ENCODE data around the gene VPS13C. TPM values are rescaled to one million over a fixed set of nuclear protein-coding genes. Genes with fewer than 3 reads are reported as not detected.

The VPS13C gene
- polyA plus RNA-seq, 2 donors, result 3.5 to 3.6 TPM

DNA sequence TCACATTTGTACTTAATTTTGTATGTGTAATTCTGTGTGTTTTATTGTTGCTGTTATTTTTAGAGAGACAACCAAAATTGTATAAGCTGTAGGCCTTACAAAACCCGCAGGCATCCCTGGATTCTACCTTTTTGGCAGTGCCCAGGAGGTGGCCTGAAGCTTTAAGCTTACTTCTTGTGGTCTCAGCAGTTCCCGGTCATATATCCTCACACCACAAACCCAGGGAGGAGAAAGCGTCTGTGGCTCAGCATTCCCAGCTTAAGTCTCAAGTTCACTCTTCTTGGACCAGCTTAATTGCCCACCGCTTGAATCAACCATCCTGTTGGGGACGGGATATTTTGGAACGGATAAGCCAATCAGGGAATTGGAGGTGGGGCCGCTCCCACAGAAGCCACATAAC lies 43.2 kb upstream of the VPS13C start:
- Histone ChIP-seq H3K36me3 (ENCODE audit: control insufficient read depth in 2 of 2, insufficient read depth in 2 of 2, low read length in 1 of 2) (peaks cover 0 to 2% of the 10 kb centered on the region in 2 donors), H3K4me3 (ENCODE audit: low read depth in 1 of 2, low read length in 2 of 2) (no peak overlapping the region), H3K9me3 (ENCODE audit: control insufficient read depth in 2 of 2, insufficient read depth in 1 of 2, low read depth in 1 of 2, low read length in 1 of 2) (peaks cover 0 to 2% of the 10 kb centered on the region in 2 donors), H3K27me3 (ENCODE audit: control insufficient read depth in 1 of 2, insufficient read depth in 2 of 2, low read length in 2 of 2) (no peaks in the 10 kb centered on the region), H3K4me1 (ENCODE audit: control insufficient read depth in 2 of 2, insufficient read depth in 2 of 2, low read length in 1 of 2) (peaks cover 0 to 4% of the 10 kb centered on the region in 2 donors), H3K27ac (ENCODE audit: low read depth in 2 of 2, low read length in 1 of 2) (no peak overlapping the region)
- WGBS, 2 donors, result 91 to 92% methylated on average over 7 of the region's 7 CpGs

DNA sequence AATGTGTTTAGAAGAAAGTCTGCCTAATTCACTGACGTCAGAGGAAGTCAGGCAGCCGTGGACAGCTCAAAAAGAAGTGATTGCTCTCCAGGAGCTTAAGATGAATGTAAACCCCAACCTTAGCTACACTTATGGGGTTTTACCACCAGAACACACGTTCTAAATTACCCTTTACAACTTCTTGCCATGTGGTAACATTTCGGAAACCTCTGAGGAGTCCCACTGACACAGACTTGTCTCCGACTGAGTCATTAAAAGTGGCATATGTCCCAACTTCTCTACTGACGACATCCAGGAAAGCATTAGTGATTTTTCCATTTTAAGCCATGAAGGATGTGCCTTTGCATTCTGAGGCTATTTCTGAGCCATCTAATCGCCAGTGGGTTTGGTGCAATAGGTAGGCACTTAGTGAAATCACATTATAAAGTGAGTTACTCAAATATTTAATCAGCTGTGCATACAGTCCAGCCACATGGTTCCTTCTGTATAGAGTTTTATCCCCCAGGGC lies 38.9 kb upstream of the VPS13C start:
- 37 to 45% methylated on average over 7 of the region's 7 CpGs for WGBS, 2 donors
- no peaks in the 10 kb centered on the region for H3K9me3 ChIP-seq (ENCODE audit: control insufficient read depth in 2 of 2, insufficient read depth in 1 of 2, low read depth in 1 of 2, low read length in 1 of 2)
- H3K27ac ChIP-seq (ENCODE audit: low read depth in 2 of 2, low read length in 1 of 2), result no peak overlapping the region
- H3K27me3 ChIP-seq (ENCODE audit: control insufficient read depth in 1 of 2, insufficient read depth in 2 of 2, low read length in 2 of 2), result peaks cover 0 to 9% of the 10 kb centered on the region in 2 donors
- H3K4me1 ChIP-seq (ENCODE audit: control insufficient read depth in 2 of 2, insufficient read depth in 2 of 2, low read length in 1 of 2), result no peaks in the 10 kb centered on the region
- no peak overlapping the region for H3K4me3 ChIP-seq (ENCODE audit: low read depth in 1 of 2, low read length in 2 of 2)
- H3K36me3 ChIP-seq (ENCODE audit: control insufficient read depth in 2 of 2, insufficient read depth in 2 of 2, low read length in 1 of 2), result no peaks in the 10 kb centered on the region

DNA sequence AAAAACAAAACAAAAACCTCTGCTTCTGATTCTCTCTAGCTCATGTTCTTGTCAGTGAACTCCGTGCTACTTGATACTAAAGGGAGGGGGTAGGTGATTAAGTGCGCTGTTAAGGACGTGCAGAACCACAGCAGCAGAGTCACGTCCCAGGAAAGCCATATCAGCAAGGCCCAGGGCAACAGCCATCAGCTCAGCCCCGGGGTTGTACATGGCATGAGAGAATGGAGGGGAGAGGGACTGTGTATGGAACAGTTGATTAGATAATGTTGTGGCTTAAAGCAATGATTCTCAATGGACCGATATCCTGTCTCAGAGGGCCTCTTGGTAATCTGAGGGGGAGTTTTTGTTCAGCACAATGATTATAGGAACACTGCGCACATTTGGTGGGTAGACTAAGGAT lies 34.1 kb upstream of the VPS13C start:
- 67 to 74% methylated on average over 7 of the region's 7 CpGs for WGBS, 2 donors
- no peak overlapping the region for H3K27ac ChIP-seq (ENCODE audit: low read depth in 2 of 2, low read length in 1 of 2)
- H3K9me3 ChIP-seq (ENCODE audit: control insufficient read depth in 2 of 2, insufficient read depth in 1 of 2, low read depth in 1 of 2, low read length in 1 of 2), result no peaks in the 10 kb centered on the region
- no peak overlapping the region for H3K4me3 ChIP-seq (ENCODE audit: low read depth in 1 of 2, low read length in 2 of 2)
- no peaks in the 10 kb centered on the region for H3K36me3 ChIP-seq (ENCODE audit: control insufficient read depth in 2 of 2, insufficient read depth in 2 of 2, low read length in 1 of 2)
- peaks cover 0 to 9% of the 10 kb centered on the region in 2 donors for H3K27me3 ChIP-seq (ENCODE audit: control insufficient read depth in 1 of 2, insufficient read depth in 2 of 2, low read length in 2 of 2)
- H3K4me1 ChIP-seq (ENCODE audit: control insufficient read depth in 2 of 2, insufficient read depth in 2 of 2, low read length in 1 of 2), result no peaks in the 10 kb centered on the region

DNA sequence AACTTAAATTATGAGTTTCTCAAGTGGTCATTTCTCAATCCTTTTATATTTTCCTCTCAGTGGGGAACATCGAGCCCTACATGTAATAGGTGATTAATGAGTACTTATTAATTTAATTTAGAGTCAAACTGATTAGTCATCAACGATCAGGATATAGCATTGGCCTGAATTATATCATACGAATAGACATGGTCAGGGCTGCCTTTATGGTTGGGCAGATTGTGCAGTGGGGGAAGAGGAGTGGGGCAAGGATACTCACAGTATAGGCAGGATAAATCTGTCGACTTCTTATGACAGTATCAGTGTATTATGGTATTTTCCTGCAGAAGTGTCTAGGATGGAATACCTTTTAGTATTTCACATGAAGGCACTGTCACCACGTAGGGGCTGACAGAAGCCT lies 33.6 kb upstream of the VPS13C start:
- WGBS, 2 donors, result 83 to 87% methylated on average over 5 of the region's 5 CpGs
- Histone ChIP-seq H3K27ac (ENCODE audit: low read depth in 2 of 2, low read length in 1 of 2) (no peak overlapping the region), H3K9me3 (ENCODE audit: control insufficient read depth in 2 of 2, insufficient read depth in 1 of 2, low read depth in 1 of 2, low read length in 1 of 2) (no peaks in the 10 kb centered on the region), H3K36me3 (ENCODE audit: control insufficient read depth in 2 of 2, insufficient read depth in 2 of 2, low read length in 1 of 2) (no peaks in the 10 kb centered on the region), H3K4me1 (ENCODE audit: control insufficient read depth in 2 of 2, insufficient read depth in 2 of 2, low read length in 1 of 2) (no peaks in the 10 kb centered on the region), H3K27me3 (ENCODE audit: control insufficient read depth in 1 of 2, insufficient read depth in 2 of 2, low read length in 2 of 2) (peaks cover 0 to 9% of the 10 kb centered on the region in 2 donors), H3K4me3 (ENCODE audit: low read depth in 1 of 2, low read length in 2 of 2) (no peak overlapping the region)

DNA sequence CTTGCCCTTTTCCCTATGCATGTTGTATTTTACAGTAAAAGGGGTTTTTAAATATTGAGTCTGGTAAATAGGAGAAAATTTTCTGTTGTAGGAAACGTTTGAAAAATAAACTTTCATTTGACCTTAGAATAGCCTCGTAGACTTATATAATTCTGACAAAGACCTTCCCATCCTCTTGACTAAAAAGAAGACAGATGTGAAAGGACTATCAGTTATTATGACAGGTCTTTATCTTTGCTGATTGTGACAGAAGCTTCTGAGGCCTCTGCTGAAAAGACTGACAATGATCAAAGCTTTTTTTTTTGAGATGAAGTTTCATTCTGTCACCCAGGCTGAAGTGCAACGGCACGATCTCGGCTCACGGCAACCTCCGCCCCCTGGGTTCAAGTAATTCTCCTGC lies 30.7 kb upstream of the VPS13C start:
- H3K27ac ChIP-seq (ENCODE audit: low read depth in 2 of 2, low read length in 1 of 2), result no peak overlapping the region
- H3K27me3 ChIP-seq (ENCODE audit: control insufficient read depth in 1 of 2, insufficient read depth in 2 of 2, low read length in 2 of 2), result no peaks in the 10 kb centered on the region
- no peaks in the 10 kb centered on the region for H3K9me3 ChIP-seq (ENCODE audit: control insufficient read depth in 2 of 2, insufficient read depth in 1 of 2, low read depth in 1 of 2, low read length in 1 of 2)
- no peaks in the 10 kb centered on the region for H3K4me1 ChIP-seq (ENCODE audit: control insufficient read depth in 2 of 2, insufficient read depth in 2 of 2, low read length in 1 of 2)
- no peaks in the 10 kb centered on the region for H3K36me3 ChIP-seq (ENCODE audit: control insufficient read depth in 2 of 2, insufficient read depth in 2 of 2, low read length in 1 of 2)
- WGBS, 2 donors, result 86% methylated on average over 7 of the region's 7 CpGs
- H3K4me3 ChIP-seq (ENCODE audit: low read depth in 1 of 2, low read length in 2 of 2), result no peak overlapping the region

DNA sequence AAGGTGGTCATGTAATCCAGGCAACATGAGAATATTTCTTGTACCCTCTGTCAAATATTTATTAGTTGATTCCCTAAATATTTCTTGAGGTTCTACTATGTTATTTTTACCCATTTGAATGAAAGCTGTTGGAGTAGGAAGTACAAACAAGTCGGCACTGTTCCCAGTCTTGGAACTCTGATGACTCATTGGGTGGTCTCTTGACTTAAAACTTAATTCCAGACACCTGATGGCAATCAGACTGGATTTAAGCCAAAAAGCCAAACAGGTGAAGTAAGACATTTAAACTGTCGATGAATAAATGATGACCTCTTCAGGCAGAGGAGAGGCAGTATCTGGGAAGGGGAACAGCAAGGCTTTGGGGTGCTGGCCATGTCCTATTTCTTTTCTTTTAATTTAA lies 29.4 kb upstream of the VPS13C start:
- Histone ChIP-seq H3K36me3 (ENCODE audit: control insufficient read depth in 2 of 2, insufficient read depth in 2 of 2, low read length in 1 of 2) (no peaks in the 10 kb centered on the region), H3K27ac (ENCODE audit: low read depth in 2 of 2, low read length in 1 of 2) (no peak overlapping the region), H3K4me1 (ENCODE audit: control insufficient read depth in 2 of 2, insufficient read depth in 2 of 2, low read length in 1 of 2) (no peaks in the 10 kb centered on the region), H3K9me3 (ENCODE audit: control insufficient read depth in 2 of 2, insufficient read depth in 1 of 2, low read depth in 1 of 2, low read length in 1 of 2) (no peaks in the 10 kb centered on the region), H3K4me3 (ENCODE audit: low read depth in 1 of 2, low read length in 2 of 2) (no peak overlapping the region), H3K27me3 (ENCODE audit: control insufficient read depth in 1 of 2, insufficient read depth in 2 of 2, low read length in 2 of 2) (no peaks in the 10 kb centered on the region)
- 52 to 63% methylated on average over 2 of the region's 2 CpGs for WGBS, 2 donors

DNA sequence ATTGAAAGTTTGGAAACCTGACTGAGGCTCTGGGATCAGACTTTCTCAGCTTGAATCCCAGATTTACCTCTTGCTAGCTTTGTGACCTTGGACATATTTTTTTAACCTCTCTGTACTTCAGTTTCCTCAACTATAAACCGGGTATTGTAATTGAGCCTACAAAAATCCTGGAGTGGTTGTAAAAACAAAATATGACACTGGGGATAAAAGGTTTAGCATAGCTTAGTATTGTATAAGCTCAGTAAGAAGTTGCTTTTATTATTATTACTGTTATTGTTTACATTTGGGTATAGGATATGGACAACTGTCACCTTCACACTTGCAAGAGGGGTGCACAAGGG lies 28.1 kb upstream of the VPS13C start:
- 48 to 50% methylated on average over 1 of the region's 1 CpG for WGBS, 2 donors
- Histone ChIP-seq H3K27me3 (ENCODE audit: control insufficient read depth in 1 of 2, insufficient read depth in 2 of 2, low read length in 2 of 2) (no peaks in the 10 kb centered on the region), H3K36me3 (ENCODE audit: control insufficient read depth in 2 of 2, insufficient read depth in 2 of 2, low read length in 1 of 2) (no peaks in the 10 kb centered on the region), H3K4me3 (ENCODE audit: low read depth in 1 of 2, low read length in 2 of 2) (no peak overlapping the region), H3K9me3 (ENCODE audit: control insufficient read depth in 2 of 2, insufficient read depth in 1 of 2, low read depth in 1 of 2, low read length in 1 of 2) (no peaks in the 10 kb centered on the region), H3K27ac (ENCODE audit: low read depth in 2 of 2, low read length in 1 of 2) (no peak overlapping the region), H3K4me1 (ENCODE audit: control insufficient read depth in 2 of 2, insufficient read depth in 2 of 2, low read length in 1 of 2) (no peaks in the 10 kb centered on the region)

DNA sequence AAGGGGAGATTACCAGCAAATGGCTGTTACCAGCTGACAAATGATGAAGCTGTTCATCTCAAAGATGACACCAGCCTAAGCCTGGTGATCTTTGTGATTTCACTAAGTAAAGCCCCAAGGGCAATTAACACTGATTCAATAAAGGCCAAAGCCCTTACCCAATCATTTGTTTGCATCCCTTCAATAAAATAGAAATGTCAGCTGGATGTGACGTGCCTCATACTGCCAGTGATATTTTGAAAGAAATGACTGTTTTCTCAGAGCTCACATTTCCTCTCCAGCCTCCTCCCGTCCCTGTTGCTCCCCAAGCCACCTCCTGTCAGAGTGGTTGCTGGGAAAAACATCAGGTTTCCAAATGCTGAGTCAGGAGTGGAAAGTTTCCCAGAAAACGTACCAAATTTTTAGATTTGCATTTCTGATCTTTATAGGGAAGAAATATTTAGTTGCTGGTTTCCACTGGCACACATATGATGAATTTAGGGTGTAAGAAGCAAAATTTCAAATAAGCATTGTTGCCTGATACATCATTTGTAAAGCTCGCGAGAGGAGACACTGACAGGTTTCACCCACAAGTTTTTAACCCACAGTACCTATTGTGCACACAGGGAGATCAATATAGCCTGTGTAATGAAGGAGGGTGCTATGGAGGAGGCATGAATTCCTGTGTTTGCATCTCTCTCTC lies 27.6 kb upstream of the VPS13C start:
- Histone ChIP-seq H3K36me3 (ENCODE audit: control insufficient read depth in 2 of 2, insufficient read depth in 2 of 2, low read length in 1 of 2) (no peaks in the 10 kb centered on the region), H3K4me3 (ENCODE audit: low read depth in 1 of 2, low read length in 2 of 2) (no peak overlapping the region), H3K9me3 (ENCODE audit: control insufficient read depth in 2 of 2, insufficient read depth in 1 of 2, low read depth in 1 of 2, low read length in 1 of 2) (no peaks in the 10 kb centered on the region), H3K27ac (ENCODE audit: low read depth in 2 of 2, low read length in 1 of 2) (no peak overlapping the region), H3K27me3 (ENCODE audit: control insufficient read depth in 1 of 2, insufficient read depth in 2 of 2, low read length in 2 of 2) (no peaks in the 10 kb centered on the region), H3K4me1 (ENCODE audit: control insufficient read depth in 2 of 2, insufficient read depth in 2 of 2, low read length in 1 of 2) (no peaks in the 10 kb centered on the region)
- WGBS, 2 donors, result 24 to 25% methylated on average over 5 of the region's 5 CpGs

DNA sequence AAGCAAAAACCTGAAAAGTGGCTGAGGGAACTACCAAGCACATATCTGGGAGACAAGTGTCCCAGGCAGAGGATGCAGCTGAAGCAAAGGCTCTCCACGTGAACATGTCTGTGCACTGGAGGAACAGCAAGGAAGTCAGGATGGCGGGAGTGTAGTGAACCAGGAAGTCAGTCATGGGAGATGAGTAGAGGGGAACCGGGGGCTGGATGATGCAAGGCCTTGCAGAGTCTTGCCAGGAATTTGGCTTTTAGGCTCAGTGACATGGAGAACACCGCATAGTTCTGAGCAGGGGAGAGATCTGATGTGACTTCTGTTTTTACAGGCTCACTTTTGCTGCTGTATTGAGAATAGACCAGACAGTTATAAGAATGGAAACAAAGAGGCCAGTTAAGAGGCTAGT lies 25.5 kb upstream of the VPS13C start:
- H3K4me3 ChIP-seq (ENCODE audit: low read depth in 1 of 2, low read length in 2 of 2), result no peak overlapping the region
- WGBS, 2 donors, result 66 to 67% methylated on average over 4 of the region's 4 CpGs

More for the DNA sequence above, 25.5 kb upstream of the VPS13C start:
- H3K4me1 ChIP-seq (ENCODE audit: control insufficient read depth in 2 of 2, insufficient read depth in 2 of 2, low read length in 1 of 2), result no peaks in the 10 kb centered on the region
- no peak overlapping the region for H3K27ac ChIP-seq (ENCODE audit: low read depth in 2 of 2, low read length in 1 of 2)
- H3K9me3 ChIP-seq (ENCODE audit: control insufficient read depth in 2 of 2, insufficient read depth in 1 of 2, low read depth in 1 of 2, low read length in 1 of 2), result no peaks in the 10 kb centered on the region
- H3K36me3 ChIP-seq (ENCODE audit: control insufficient read depth in 2 of 2, insufficient read depth in 2 of 2, low read length in 1 of 2), result no peaks in the 10 kb centered on the region
- no peaks in the 10 kb centered on the region for H3K27me3 ChIP-seq (ENCODE audit: control insufficient read depth in 1 of 2, insufficient read depth in 2 of 2, low read length in 2 of 2)
